Naive thymus-derived CD8-positive, alpha-beta T cell (primary cell): ENCODE measurements around the gene RGS6. TPM values are rescaled to one million over a fixed set of nuclear protein-coding genes. Genes with fewer than 3 reads are reported as not detected.
"Not testable (repeated sequence)": the region's sequence is repeated elsewhere in the genome, so short reads cannot be mapped to it uniquely, and the experiment has no call there.

Experiments used
- ATAC-seq, 2 donors: fragments of 150-1000 bp; cut with Tn5 transposase in 1 of 2; sonication (Bioruptor Pico), chemical (Tn5 transposase) in 1 of 2; 1 replicate in 1 of 2; 2 replicates in 1 of 2; pipeline ENCODE4 v1.10.0; 2021; ENCODE audit warnings: mild to moderate bottlenecking in 2 of 2, moderate library complexity in 2 of 2
- POLR2A ChIA-PET: fragments of 350-600 bp; sonication (Branson Sonifier 250); formaldehyde crosslinking; loops from one replicate; lab custom pipeline; 2021; ENCODE audit warnings: antibody characterized with exemption; lab: Charles Lee
- DNase-seq, 10 donors: peaks; one replicate each; pipeline versions ENCODE4 v3.0.0 to v3.0.0-alpha.2; 2020 to 2022
- H3K27ac Mint-ChIP-seq, 10 donors: one replicate each; pipeline ENCODE4 v1.8.0; 2020 to 2022; ENCODE audit warnings: mild to moderate bottlenecking in 10 of 10, mixed read lengths in 10 of 10, moderate library complexity in 4 of 10, inconsistent platforms in 1 of 10
- H3K27me3 Mint-ChIP-seq, 5 donors: one replicate each; pipeline ENCODE4 v1.8.0; 2021 to 2022; ENCODE audit warnings: mixed read lengths in 5 of 5
- H3K36me3 Mint-ChIP-seq, 3 donors: one replicate each; pipeline ENCODE4 v1.8.0; 2020 to 2022; ENCODE audit warnings: mixed read lengths in 3 of 3, mild to moderate bottlenecking in 2 of 3, inconsistent platforms in 1 of 3
- H3K4me1 Mint-ChIP-seq, 4 donors: one replicate each; pipeline ENCODE4 v1.8.0; 2021 to 2022; ENCODE audit warnings: mixed read lengths in 4 of 4
- H3K4me3 Mint-ChIP-seq, 10 donors: one replicate each; pipeline ENCODE4 v1.8.0; 2020 to 2022; ENCODE audit warnings: mild to moderate bottlenecking in 10 of 10, mixed read lengths in 10 of 10, moderate library complexity in 6 of 10, inconsistent platforms in 1 of 10
- H3K9me3 Mint-ChIP-seq, 9 donors: one replicate each; pipeline ENCODE4 v1.8.0; 2020 to 2022; ENCODE audit warnings: mixed read lengths in 9 of 9, mild to moderate bottlenecking in 3 of 9, inconsistent platforms in 1 of 9, moderate library complexity in 1 of 9
- polyA plus RNA-seq, 3 donors: library from polyadenylated mRNA; unstranded; fragments of 300-500 nt; fragmentation: Illumina TruSeq; gene quantifications; one replicate each; pipeline ENCODE4 v1.2.3, GENCODE V29; 2021
- total RNA-seq, 8 experiments: library from RNA in 2 of 8; stranded (reverse) in 2 of 8; gene quantifications; one replicate each; pipeline ENCODE4 v1.2.3 and lab custom pipeline; 2021 to 2026

The RGS6 gene
- total and polyA plus RNA-seq, 5 experiments from 2014 or later: not detected

- H3K27me3 Mint-ChIP-seq: peaks cover 0 to 10% (median 2%) of the 10 kb centered on the region in 5 donors
- H3K4me3 Mint-ChIP-seq: peak overlapping the region; percentile 47 to 80 (median 68)
- peak overlapping the region in 7 of 10 donors; percentile 34 to 86 (median 57) for H3K27ac Mint-ChIP-seq
- ATAC-seq (peak; percentile 83 to 90), DNase-seq (peak in 8 of 10 donors; percentile 9 to 50 (median 26))
- no peaks in the 10 kb centered on the region for H3K9me3 Mint-ChIP-seq
- peaks cover 18 to 53% (median 40%) of the 10 kb centered on the region in 4 donors for H3K4me1 Mint-ChIP-seq
- H3K36me3 Mint-ChIP-seq: no peaks in the 10 kb centered on the region
- POLR2A ChIA-PET: no interaction called here
These were observed 544.6 kb downstream of the RGS6 start for GRCh38 chr14:72476657-72477499.

GRCh38 chr14:72477578-72477977, 545.3 kb downstream of the RGS6 start:
- H3K9me3 Mint-ChIP-seq, H3K36me3 Mint-ChIP-seq, ATAC-seq, DNase-seq, POLR2A ChIA-PET: not testable (repeated sequence)
- peaks cover 18 to 55% (median 40%) of the 10 kb centered on the region in 4 donors for H3K4me1 Mint-ChIP-seq
- H3K27ac Mint-ChIP-seq: peak overlapping the region in 4 of 10 donors; percentile 34 to 61 (median 48)
- H3K27me3 Mint-ChIP-seq: peaks cover 0 to 11% (median 2%) of the 10 kb centered on the region in 5 donors
- H3K4me3 Mint-ChIP-seq: peak overlapping the region in 7 of 10 donors; percentile 61 to 80 (median 70)

GRCh38 chr14:72478471-72478893, 546.3 kb downstream of the RGS6 start:
- H3K27ac Mint-ChIP-seq: peak overlapping the region in 1 of 10 donors; percentile 44
- H3K4me1 Mint-ChIP-seq: peaks cover 18 to 55% (median 40%) of the 10 kb centered on the region in 4 donors
- H3K9me3 Mint-ChIP-seq: peaks cover 0 to 1% (median 0%) of the 10 kb centered on the region in 9 donors
- ATAC-seq (no peak), DNase-seq (no peak)
- H3K27me3 Mint-ChIP-seq: peaks cover 0 to 20% (median 2%) of the 10 kb centered on the region in 5 donors
- H3K36me3 Mint-ChIP-seq: peaks cover 0 to 6% (median 0%) of the 10 kb centered on the region in 3 donors
- POLR2A ChIA-PET: no interaction called here
- no peak overlapping the region for H3K4me3 Mint-ChIP-seq

- ATAC-seq (no peak), DNase-seq (no peak)
- no peak overlapping the region for H3K27ac Mint-ChIP-seq
- peaks cover 0 to 6% (median 0%) of the 10 kb centered on the region in 3 donors for H3K36me3 Mint-ChIP-seq
- peaks cover 18 to 55% (median 40%) of the 10 kb centered on the region in 4 donors for H3K4me1 Mint-ChIP-seq
- H3K27me3 Mint-ChIP-seq: peaks cover 0 to 20% (median 2%) of the 10 kb centered on the region in 5 donors
- H3K4me3 Mint-ChIP-seq: peak overlapping the region in 1 of 10 donors; percentile 16
- H3K9me3 Mint-ChIP-seq: peaks cover 0 to 1% (median 0%) of the 10 kb centered on the region in 9 donors
- POLR2A ChIA-PET: interaction anchor here (0.5 kb wide), 1 partner anchor 448 kb away, joined by 7 read pairs; no protein-coding TSS in a partner anchor
These were observed 547.3 kb downstream of the RGS6 start for GRCh38 chr14:72479461-72479931.

- POLR2A ChIA-PET: no interaction called here
- Mint-ChIP-seq H3K9me3 (peaks cover 0 to 1% (median 0%) of the 10 kb centered on the region in 9 donors), H3K27me3 (peaks cover 0 to 20% (median 3%) of the 10 kb centered on the region in 5 donors), H3K4me3 (no peak overlapping the region), H3K27ac (peak overlapping the region in 2 of 10 donors; percentile 15 to 35), H3K36me3 (peaks cover 0 to 6% (median 0%) of the 10 kb centered on the region in 3 donors), H3K4me1 (peaks cover 18 to 54% (median 40%) of the 10 kb centered on the region in 4 donors)
- no peak for ATAC-seq
- no peak for DNase-seq
These were observed 548.4 kb downstream of the RGS6 start for GRCh38 chr14:72480464-72481243.

GRCh38 chr14:72483311-72483710, 551.1 kb downstream of the RGS6 start:
- H3K4me3 Mint-ChIP-seq: no peak overlapping the region
- peaks cover 0 to 5% (median 0%) of the 10 kb centered on the region in 9 donors for H3K9me3 Mint-ChIP-seq
- ATAC-seq (no peak), DNase-seq (no peak)
- peaks cover 0 to 6% (median 0%) of the 10 kb centered on the region in 3 donors for H3K36me3 Mint-ChIP-seq
- POLR2A ChIA-PET: interaction anchor here (0.8 kb wide), 1 partner anchor 258 kb away, joined by 3 read pairs; no protein-coding TSS in a partner anchor
- no peak overlapping the region for H3K27ac Mint-ChIP-seq
- H3K4me1 Mint-ChIP-seq: peaks cover 3 to 29% (median 18%) of the 10 kb centered on the region in 4 donors
- H3K27me3 Mint-ChIP-seq: peaks cover 0 to 20% (median 3%) of the 10 kb centered on the region in 5 donors

GRCh38 chr14:72485695-72486094, 553.5 kb downstream of the RGS6 start:
- Mint-ChIP-seq H3K9me3 (peaks cover 0 to 20% (median 12%) of the 10 kb centered on the region in 9 donors), H3K36me3 (peaks cover 0 to 19% (median 2%) of the 10 kb centered on the region in 3 donors)

GRCh38 chr14:72488514-72488913, 556.3 kb downstream of the RGS6 start:
- no peak for ATAC-seq
- Mint-ChIP-seq H3K27me3 (peaks cover 2 to 10% (median 4%) of the 10 kb centered on the region in 5 donors), H3K36me3 (peaks cover 0 to 16% (median 2%) of the 10 kb centered on the region in 3 donors), H3K4me3 (no peak overlapping the region), H3K27ac (no peak overlapping the region), H3K4me1 (no peaks in the 10 kb centered on the region), H3K9me3 (peaks cover 0 to 32% (median 13%) of the 10 kb centered on the region in 9 donors)
- DNase-seq: no peak
- POLR2A ChIA-PET: no interaction called here

More at GRCh38 chr14:72485695-72486094, 553.5 kb downstream of the RGS6 start:
- DNase-seq: no peak
- POLR2A ChIA-PET: no interaction called here
- H3K27ac Mint-ChIP-seq: no peak overlapping the region
- no peak overlapping the region for H3K4me3 Mint-ChIP-seq
- peaks cover 2 to 20% (median 4%) of the 10 kb centered on the region in 5 donors for H3K27me3 Mint-ChIP-seq
- no peak for ATAC-seq
- peaks cover 2 to 11% (median 9%) of the 10 kb centered on the region in 4 donors for H3K4me1 Mint-ChIP-seq

GRCh38 chr14:72492196-72492595, 560.0 kb downstream of the RGS6 start:
- Mint-ChIP-seq H3K36me3 (peaks cover 0 to 23% (median 8%) of the 10 kb centered on the region in 3 donors), H3K9me3 (peaks cover 7 to 41% (median 17%) of the 10 kb centered on the region in 9 donors), H3K4me1 (no peaks in the 10 kb centered on the region), H3K27ac (no peak overlapping the region), H3K4me3 (no peak overlapping the region), H3K27me3 (peaks cover 0 to 10% (median 4%) of the 10 kb centered on the region in 5 donors)
- DNase-seq: no peak
- POLR2A ChIA-PET: no interaction called here
- ATAC-seq: no peak

- Mint-ChIP-seq H3K9me3 (peaks cover 0 to 26% (median 6%) of the 10 kb centered on the region in 9 donors), H3K36me3 (peaks cover 0 to 9% (median 6%) of the 10 kb centered on the region in 3 donors), H3K4me1 (no peaks in the 10 kb centered on the region), H3K4me3 (no peak overlapping the region), H3K27ac (no peak overlapping the region), H3K27me3 (peaks cover 0 to 11% (median 3%) of the 10 kb centered on the region in 5 donors)
- POLR2A ChIA-PET: no interaction called here
- DNase-seq: no peak
- no peak for ATAC-seq
These were observed 563.4 kb downstream of the RGS6 start for GRCh38 chr14:72495668-72496067.

GRCh38 chr14:72498646-72499045, 566.4 kb downstream of the RGS6 start:
- peaks cover 0 to 11% (median 3%) of the 10 kb centered on the region in 5 donors for H3K27me3 Mint-ChIP-seq
- no peak overlapping the region for H3K27ac Mint-ChIP-seq
- peaks cover 0 to 16% (median 7%) of the 10 kb centered on the region in 9 donors for H3K9me3 Mint-ChIP-seq
- no peak for DNase-seq
- no peak overlapping the region for H3K4me3 Mint-ChIP-seq
- no peak for ATAC-seq
- peaks cover 0 to 6% (median 5%) of the 10 kb centered on the region in 3 donors for H3K36me3 Mint-ChIP-seq
- H3K4me1 Mint-ChIP-seq: no peaks in the 10 kb centered on the region
- POLR2A ChIA-PET: no interaction called here

- no peak for ATAC-seq
- Mint-ChIP-seq H3K27ac (no peak overlapping the region), H3K4me3 (no peak overlapping the region), H3K27me3 (peaks cover 0 to 11% (median 2%) of the 10 kb centered on the region in 5 donors), H3K36me3 (peaks cover 0 to 4% (median 3%) of the 10 kb centered on the region in 3 donors), H3K4me1 (no peaks in the 10 kb centered on the region), H3K9me3 (peaks cover 0 to 12% (median 0%) of the 10 kb centered on the region in 9 donors)
- DNase-seq: no peak
- POLR2A ChIA-PET: no interaction called here
These were observed 567.5 kb downstream of the RGS6 start for GRCh38 chr14:72499746-72500145.
